DMS53 treated with DMSO at 0.1 percent for 48 hours (cell line): ENCODE data around the gene MAP3K19.

Experiments used
- DNase-seq: peaks from one replicate; lab custom pipeline; 2025; ENCODE audit not compliant: unreplicated experiment; lab: John Stamatoyannopoulos, UW

The MAP3K19 gene

DNA sequence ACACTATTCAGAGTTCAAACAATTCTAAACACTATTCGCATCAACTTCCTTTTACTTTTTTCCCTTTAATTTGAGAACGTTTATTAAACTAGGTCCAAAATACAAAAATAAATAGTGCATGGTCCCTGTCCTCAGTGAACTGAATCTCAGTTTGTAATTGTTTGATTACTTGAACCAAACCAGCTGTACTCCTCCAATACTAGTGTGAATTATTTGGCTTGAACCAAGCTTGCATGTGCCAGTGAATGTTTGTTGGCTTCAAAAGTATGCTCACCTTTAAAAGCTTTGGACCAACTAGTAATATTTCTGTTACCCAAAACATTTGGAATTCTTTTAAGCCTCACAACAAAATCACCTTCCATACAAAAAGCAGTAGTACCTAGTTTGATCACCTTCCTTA is 113.1 kb downstream of the MAP3K19 start:
- DNase-seq, result no peak

DNA sequence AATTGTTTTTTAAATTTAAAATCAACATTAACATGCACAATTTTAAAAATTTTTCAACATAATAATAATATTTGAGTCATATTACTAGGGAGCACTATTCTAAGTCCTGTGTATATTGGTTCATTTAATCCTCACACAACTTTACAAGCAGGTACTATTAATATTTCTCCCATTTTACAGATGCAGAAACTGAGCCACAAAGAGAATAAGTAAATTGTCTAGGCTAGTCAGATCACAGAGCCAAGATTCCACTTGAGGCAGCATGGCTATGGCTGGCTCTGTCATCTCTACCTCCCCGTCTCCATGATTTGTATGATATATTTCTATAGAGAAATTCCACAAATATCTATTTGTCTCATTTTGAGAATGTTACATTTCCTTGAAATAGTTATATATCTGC is 113.5 kb downstream of the MAP3K19 start:
- no peak for DNase-seq

DNA sequence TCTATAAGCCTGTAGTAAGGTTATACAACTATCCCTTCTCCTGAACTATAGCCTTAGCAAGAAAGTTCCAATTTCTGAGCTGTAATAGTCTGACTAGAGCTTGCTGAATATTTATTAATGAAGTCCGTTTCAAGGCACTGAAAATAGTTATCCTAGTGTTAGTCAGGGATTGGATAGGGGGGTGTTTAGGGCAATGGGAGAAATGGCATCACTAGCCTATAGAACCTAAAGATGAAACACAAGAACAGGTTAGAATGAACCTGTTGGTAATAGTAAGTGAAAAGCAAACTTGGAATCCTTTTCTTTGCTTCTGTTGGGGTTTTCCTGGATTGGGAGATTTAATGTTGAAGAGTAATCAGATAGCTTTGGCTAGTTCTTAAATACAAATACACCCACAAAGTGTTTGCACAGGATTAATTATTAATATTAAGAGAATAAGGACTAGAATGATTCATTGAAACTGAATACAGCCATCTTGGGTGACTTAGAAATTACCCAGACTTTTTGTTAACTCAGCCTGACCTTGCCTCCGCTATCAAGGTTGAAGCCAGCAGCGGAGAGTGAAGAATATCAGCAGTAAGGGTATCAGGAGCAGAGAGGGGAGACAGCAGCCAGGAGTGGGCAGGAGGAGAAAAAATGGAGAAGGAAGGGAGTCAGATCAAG is 114.3 kb downstream of the MAP3K19 start:
- no peak for DNase-seq

DNA sequence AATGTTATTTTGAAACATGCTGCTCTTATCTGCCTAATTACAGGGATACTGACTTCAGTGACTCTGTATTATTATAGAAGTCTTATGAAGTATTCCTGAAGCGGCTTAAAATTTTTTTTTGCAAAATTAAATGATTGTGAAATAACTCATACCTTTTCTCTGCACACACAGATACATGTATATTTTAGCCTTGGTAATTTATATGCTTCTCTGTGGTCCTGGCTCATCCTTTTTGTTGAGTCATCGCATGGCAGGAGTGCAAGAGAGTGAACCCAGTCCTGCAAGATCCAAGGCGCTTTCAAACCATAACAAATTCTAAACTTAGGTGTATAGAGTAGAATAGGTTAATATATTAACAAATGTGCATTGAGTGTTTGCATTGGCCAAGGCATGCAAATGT is 120.1 kb downstream of the MAP3K19 start:
- DNase-seq, result no peak

DNA sequence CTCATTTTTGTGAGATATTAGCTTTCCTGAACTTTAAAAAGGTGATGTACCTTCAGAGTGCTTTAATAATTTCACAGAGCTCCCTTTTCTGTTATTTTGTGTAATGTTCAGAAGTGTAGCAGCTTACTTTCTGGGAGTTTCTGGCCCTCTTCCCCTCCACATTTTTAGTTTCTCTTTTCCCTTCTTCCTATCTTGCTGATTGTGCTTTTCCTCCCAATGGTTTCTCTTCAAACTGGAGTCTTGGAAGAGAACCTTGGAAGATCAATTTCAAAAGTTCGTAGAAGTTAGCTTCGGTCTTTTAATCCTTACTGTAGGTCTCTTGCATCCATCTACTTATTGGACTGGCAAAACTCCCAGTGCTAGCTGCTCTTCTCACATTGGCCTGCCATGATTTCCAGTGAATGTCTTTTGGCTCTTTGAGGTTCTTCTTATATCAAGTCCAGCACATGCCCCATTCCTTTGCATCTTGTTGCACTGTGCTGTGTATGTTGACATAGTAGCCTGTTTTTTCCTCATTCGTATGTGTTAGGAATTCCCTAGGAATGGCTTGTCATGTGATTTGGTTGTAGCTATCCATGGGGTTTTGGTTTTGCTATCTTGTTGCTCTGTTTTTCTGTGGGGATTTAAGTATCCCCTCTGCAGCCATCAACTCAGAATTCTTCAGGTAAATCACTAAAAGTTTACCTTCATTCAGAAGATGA is 120.9 kb downstream of the MAP3K19 start:
- DNase-seq, result no peak

DNA sequence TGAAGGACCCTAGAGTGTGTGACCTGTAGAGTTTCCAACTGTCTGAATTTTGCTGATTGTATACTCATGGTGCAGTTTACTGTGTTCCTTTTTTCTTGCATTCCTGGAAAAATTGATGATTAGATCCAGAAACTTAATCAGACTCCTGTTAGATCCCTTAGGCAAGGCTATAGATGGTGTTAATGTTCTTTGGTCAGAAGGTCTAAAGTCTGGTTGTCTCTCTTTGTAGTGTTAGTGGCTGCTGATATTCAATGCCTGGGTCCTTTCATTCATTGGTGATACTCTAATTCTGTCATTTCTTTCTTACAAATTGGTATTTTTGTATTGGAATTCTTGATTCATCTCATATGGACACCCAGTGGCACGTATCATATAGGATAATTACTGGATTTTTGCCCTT is 122.3 kb downstream of the MAP3K19 start:
- DNase-seq, result no peak

DNA sequence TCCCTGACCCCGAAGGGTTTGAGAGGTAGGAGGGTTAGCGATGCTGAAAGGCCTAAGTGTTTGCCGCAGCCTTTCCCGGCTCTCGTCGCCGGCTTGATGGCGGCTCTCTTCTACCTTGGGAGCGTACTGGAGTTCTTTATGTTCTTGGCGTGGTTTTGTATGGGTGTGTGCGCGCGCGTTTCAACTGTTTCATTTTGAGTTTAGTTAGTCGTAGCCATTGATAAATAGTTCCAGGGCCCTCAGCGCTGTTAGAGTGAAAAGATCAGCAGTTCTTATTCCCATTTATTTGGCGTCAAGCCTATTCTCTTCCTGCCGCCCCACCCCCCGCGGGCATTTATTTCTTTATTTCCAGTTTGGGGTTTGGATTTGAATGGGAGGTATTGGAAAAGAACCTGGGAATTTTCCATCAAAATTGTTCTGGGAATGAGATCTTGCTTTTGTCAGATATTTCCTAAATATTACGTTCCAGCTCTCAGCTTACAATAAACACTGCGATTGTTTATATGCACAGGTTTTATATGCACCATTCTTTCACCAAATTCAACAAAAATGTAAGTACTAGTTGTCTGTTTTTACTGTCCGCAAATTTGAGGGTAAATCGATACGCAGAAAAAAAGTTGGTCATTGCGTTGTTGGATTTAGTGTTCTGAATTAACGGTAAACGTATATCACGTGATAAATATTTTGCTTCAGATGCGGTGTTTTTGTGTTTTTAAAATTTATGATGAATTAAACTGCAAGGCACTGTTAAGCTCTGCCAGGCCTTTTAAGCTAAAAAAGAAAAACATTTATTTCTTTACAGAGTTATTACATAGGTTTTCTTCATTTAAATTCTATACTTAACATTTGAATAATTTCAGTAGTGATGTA is 127.7 kb downstream of the MAP3K19 start:
- no peak for DNase-seq

DNA sequence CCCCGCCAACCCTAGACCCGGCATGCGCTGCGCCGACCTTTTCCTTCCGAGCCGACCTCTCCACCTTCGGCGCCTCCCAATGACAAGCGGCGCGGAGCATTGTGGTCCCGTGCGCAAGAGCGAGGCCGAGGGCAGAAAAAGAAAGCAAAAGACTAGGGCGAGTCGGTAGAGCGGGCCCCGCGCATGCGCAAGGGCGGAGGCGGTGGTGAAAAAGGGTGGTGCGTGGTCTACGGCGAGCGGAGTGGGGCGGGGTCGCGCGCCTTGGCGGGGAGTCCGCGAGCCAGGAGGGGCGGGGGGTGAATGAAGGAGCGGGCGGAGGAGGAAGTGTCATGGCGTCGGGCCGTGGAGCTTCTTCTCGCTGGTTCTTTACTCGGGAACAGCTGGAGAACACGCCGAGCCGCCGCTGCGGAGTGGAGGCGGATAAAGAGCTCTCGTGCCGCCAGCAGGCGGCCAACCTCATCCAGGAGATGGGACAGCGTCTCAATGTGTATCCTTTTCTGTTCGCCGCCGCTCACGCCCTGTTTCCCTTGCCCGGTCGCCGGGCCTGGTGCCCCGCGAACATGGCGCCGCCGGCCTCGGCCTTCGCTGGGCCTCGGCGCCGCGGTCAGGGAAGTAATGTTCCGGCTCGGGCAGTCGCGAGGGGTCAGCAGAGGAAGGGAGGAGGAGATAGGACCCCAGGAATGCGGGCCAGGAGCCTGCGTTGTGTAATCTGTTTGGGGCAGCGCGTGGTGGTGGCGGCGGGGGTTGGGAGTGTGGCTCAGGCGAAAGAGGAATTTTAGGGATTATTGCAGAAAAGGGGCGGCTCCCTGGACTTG is 128.5 kb downstream of the MAP3K19 start, which contains the start of gene CCNT2:
TSS of gene CCNT2 (plus strand) at position 297 of the 815 bp plus-strand sequence. CDS start at position 330, 33 bp downstream.
- DNase-seq, result peak; percentile 70

DNA sequence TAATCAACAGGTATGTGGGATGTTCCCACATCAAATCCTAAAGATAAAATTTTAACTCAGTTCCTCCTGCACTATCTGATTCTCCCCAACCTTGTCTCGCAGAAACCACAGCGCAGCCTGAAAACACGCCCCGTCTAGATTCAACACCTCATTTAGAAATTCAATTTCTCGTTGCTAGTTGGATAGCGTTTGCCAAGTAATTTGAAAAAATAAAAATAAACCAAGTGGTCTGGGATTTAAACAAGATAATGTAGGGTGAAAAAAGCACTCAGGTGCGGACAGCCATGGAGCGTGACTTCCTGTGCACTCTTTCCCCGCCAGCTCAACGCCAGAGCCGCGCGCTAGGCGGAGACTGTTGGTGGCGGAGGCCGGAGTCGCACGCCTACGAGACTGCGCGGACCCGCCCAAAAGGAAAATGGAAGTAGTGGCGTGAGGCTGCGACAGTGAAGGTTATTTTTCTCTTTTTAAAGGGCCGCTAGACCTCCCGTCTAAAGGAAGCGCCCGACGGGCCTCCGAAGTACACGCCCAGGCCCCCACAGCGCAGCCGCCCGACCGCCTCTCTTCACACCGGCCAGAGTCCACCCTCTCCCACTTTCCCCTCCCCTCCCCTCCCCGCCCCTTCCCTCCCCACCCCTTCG is 129.2 kb downstream of the MAP3K19 start:
- DNase-seq, result peak; percentile 49

DNA sequence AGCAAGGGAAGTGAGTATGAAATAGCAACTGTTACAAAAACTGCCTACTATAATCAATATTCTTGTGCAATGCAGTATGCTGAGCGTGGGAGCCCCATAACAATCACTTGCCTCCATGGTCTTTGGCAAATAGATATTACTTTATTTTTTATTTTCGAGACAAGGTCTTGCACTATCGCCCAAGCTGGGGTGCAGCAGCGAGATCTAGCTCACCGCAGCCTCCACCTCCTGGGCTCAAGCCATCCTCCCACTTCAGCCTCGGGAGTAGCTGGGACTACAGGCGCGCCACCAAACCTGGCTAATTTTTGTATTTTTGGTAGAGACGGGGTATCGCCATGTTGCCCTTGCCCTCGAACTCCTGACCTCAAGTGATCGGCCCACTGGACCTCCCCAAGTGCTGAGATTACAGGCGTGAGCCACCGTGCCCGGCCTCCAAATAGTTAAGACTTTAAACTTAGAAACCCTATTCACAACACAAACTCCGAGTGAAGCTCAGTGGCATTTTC is 129.8 kb downstream of the MAP3K19 start:
- no peak for DNase-seq
